CD4-positive, alpha-beta T cell treated with Interleukin-2 at 100 ng/mL for 4 hours (primary cell): ENCODE results near the gene HERPUD1.
"Not testable (repeated sequence)": the region's sequence is repeated elsewhere in the genome, so short reads cannot be mapped to it uniquely, and the experiment has no call there.

Experiments used
- DNase-seq: peaks from one replicate; pipeline ENCODE4 v3.0.0-alpha.2; 2020; ENCODE audit warnings: low spot score

HERPUD1 gene, protein sequence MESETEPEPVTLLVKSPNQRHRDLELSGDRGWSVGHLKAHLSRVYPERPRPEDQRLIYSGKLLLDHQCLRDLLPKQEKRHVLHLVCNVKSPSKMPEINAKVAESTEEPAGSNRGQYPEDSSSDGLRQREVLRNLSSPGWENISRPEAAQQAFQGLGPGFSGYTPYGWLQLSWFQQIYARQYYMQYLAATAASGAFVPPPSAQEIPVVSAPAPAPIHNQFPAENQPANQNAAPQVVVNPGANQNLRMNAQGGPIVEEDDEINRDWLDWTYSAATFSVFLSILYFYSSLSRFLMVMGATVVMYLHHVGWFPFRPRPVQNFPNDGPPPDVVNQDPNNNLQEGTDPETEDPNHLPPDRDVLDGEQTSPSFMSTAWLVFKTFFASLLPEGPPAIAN

DNA sequence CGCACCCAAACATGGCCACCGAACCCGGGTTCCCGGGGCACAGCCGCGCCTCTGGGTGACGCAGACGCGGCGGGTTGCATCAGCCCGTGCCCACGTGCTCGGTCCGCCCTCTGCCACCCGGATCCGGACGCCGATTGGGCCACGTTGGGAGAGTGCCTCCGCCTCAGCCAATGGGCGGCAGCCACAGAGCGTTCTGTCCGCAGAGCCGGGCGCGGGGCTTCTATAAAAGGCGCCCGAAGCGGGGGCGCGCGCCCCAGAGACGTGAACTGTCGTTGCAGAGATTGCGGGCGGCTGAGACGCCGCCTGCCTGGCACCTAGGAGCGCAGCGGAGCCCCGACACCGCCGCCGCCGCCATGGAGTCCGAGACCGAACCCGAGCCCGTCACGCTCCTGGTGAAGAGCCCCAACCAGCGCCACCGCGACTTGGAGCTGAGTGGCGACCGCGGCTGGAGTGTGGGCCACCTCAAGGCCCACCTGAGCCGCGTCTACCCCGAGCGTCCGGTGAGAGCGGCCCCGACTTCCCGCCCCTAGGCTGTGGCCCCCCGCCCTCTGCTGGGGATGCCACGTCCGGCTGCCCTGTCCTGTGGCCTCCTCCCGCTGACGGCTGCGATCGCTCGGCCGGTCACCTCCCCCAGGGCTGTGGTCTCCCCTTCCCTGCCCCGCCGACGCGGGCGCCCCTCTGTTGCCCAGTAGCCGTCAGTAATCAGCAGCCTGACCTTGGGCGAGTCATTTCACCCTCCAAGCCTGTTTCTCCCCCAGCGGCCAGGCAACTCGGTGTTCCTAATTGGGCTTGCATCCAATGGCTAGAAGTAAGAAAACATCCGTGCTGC lies at the start of gene HERPUD1:
TSS of gene HERPUD1 (plus strand) at position 251 of the 829 bp plus-strand sequence. CDS start at position 354, 103 bp downstream.
- peak; percentile 99 for DNase-seq

DNA sequence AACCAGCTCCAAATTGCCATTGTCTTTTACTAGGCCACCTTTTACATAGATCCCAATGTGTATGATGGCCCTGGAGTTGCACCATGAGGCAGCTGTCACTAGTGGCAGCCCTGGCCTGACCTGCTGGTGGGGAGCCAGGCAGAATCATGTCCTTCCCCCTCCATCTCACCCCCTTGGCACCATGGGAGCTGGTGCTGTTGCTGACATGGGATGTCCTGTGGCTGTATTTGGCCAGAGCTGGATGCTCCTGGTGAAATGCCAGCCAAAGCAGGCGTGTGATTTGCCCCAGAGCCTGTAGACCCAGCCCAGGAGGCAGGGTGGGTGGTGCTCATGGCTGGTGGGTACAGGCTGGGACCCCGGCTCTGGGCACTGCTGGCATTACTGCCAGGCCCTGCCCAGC lies 48.4 kb upstream of the HERPUD1 start:
- no peak for DNase-seq

DNA sequence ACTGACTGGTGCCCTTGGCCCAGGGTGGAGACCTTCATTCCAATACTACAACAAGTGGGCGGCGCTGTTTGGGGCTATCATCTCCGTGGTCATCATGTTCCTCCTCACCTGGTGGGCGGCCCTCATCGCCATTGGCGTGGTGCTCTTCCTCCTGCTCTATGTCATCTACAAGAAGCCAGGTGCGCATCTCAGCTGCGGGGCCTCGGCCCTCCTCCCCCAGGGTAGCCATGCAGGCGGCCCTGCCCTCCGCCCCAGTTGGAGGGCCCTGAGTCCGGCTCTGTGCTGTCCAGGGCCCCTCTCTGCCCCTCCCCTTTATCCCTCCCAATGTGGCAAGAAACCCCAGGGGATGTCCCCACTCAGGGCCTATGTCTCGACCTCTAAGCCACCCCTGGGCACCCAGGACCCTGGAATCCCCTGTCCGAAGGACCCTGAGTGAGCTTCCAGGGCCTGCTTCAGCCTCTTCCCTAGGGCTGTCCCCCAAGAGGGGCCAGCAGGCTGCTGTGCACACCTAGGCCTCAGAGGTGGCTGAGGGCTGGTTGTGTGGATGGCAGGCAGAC lies 47.8 kb upstream of the HERPUD1 start:
- DNase-seq = no peak

DNA sequence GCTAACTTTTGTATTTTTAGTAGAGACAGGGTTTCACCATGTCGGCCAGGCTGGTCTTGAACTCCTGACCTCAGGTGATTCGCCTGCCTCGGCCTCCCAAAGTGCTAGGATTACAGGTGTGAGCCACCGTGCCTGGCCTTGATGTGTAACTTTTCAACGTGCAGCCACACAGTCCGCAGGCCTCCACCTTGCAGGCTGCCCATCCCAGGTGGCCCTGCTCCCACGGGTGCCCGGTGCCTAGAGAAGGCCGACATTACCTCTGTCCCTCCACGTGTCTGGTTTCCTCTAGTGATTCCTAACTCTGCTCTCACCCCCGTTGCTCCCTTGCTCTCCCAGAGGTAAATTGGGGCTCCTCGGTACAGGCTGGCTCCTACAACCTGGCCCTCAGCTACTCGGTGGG lies 47.0 kb upstream of the HERPUD1 start:
- not testable (repeated sequence) for DNase-seq

DNA sequence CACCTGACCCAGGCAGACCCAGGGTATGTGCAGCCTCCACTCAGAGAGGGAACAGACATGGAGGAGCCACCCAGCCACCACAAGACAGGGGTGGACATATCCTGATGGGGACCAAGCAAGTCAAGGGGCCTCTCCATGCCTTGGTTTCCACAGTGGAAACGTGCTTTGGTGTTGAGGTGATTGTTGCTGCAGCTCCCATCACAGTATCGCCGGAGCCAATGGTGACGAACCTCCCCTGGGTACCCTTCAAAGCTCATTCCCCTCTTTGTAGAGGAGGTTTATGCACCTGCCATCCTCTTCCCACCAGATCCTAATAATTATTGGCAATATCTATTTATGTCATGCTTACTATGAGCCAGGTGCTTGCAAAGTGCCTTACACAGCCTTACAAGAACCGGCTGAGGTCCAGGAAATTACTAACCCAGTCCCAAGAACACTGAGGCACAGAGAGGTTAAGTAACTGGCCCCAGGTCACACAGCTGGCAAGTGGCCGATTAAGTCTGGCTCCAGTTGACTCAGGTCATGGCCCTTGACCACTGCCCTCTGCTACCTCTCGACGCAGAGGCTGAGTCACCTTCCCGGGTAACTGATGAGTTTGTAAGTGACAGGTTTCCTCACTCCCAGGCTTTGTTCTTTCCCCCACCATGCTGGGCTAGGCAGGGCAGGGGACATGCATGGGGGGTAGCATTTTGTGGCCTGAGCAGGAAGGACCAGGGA lies 46.3 kb upstream of the HERPUD1 start:
- DNase-seq = no peak

DNA sequence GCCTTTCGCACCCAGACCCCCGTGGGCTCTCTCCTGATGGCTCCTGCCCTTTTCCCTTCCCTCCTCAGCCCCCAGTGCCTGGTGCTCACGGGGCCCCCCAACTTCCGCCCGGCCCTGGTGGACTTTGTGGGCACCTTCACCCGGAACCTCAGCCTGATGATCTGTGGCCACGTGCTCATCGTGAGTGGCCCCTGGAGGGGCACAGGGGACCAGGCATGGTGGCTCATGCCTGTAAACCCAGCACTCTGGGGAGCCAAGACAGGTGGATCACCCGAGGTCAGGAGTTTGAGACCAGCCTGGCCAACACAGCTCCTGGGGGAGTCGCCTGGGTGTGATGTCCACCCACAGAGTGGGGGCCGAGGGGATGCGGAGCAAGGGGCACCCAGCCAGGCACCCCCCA lies 45.6 kb upstream of the HERPUD1 start:
- DNase-seq = no peak

DNA sequence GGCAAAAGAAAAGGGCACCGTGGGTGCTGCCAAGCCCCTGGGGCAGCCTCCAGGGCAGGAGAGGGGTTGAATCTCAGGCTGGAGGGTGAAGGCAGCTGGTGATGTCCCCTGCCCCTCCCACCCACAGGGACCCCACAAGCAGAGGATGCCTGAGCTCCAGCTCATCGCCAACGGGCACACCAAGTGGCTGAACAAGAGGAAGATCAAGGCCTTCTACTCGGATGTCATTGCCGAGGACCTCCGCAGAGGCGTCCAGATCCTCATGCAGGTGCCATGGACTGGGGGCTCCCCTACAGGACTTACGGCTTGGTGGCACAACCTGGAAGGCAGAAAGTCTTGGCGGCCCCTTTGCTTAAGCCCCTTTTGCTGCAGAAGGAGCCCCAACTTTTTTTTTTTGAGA lies 45.1 kb upstream of the HERPUD1 start:
- DNase-seq = no peak

DNA sequence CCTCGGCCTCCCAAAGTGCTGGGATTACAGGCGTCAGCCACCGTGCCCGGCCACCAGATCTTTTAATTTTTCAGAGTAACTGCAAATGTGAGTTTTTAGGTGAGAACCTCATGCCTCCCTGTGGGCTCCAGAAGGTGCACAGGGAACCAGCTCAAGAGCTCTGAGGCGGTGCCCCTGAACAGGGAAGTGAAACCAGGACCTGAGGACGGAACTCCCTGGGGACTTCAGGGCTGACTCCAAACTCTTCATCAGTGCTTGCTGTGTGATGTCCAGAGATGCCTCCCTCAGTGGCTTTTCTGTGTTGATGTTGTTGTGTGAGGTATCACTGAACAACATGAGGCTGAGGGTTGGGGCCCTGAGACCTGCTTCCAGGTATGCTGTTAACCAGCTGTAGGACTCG lies 43.1 kb upstream of the HERPUD1 start:
- no peak for DNase-seq

DNA sequence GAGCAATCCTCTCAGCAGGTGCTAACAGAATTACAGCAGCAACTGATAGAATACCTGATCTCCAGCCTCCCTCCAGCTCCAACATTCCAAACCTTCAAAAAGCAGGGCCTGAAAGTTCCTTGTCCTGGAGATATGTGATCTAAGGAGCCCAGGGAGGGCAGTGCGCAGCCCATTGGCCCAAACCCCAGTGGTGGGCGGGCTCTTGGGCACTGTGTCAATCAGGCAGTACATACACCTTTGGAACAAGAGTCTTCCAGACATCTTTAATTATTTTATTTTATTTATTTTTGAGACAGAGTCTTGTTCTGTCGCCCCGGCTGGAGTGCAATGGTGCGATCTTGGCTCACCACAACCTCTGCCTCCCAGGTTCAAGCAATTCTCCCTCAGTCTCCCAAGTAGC lies 42.7 kb upstream of the HERPUD1 start:
- DNase-seq = no peak

DNA sequence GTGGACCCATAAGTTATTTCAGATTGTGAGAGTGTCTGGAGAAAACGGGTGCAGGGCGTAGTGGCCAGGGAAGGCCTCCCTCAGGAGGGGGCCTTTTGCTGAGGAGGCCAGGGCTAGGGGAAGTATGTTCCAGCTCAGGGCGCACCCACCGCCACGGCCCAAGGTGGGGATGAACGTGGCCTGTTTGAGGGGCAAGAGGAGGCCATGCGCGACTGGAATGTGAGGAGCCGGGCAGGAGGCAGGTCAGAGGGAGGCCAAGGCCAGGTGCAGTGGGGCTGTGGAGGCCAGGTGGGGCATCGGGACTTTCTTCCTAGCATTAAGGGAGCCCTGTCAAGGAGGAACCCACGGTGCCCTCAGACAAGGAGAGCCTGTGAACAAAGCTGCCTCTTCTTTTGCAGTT lies 40.3 kb upstream of the HERPUD1 start:
- DNase-seq = no peak

DNA sequence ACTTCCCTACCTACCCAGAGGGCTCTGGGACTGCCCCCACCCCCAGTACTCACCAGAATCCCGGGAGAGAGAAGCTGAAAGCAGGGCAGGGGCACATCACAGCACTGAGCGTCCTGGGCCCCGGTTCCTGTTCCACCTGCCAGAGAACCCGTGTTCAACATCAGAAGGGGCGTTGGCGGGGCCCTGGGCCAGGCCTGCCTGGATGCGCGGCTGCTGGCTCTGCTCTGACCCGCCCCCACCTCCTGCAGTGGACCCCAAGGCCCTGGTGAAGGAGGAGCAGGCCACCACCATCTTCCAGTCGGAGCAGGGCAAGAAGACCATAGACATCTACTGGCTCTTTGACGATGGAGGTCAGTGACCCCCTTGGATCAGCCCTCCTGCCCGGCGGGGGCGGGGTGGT lies 39.2 kb upstream of the HERPUD1 start:
- no peak for DNase-seq

DNA sequence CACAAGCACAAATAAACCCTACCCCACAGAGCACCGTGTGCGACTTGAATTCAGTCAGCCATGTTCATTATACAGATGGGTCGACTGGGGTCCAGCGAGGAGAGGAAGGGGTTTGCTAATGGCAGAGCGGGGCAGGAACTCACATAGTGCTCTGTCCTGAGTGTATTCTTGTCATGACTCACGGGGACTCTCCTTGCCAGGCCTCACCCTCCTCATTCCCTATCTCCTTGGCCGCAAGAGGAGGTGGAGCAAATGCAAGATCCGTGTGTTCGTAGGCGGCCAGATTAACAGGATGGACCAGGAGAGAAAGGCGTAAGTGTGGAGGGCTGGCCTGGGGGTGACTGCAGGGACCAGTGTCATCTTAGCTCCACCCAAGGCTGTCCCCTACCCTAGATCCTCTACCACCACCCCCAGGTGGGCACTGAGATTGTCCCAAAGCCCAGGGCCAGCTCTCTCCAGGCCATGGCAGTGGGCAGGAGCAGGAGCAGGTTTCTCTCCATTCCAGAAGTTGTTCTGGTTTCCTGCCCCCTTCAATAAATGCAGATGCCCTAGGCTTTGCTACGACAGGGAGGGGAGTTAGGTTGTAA lies 37.5 kb upstream of the HERPUD1 start:
- DNase-seq = no peak

DNA sequence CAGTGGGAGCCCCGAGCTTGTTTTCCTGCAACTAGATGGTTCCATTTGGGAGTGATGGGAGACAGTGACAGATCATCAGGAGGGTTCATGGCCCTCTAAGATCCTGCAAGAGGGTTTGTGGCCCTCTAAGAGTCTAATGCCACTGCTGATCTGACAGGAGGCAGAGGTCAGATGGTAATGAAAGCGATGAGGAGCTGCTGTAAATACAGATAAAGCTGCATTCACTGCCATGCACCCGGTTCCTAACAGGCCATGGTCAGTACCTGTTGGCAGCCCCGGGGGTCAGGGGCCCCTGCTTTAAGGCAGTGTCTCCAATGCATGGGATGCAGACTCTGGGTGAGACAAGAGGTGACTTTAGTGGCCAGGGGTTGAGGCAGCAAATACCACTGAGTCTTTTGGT lies 36.1 kb upstream of the HERPUD1 start:
- no peak for DNase-seq

DNA sequence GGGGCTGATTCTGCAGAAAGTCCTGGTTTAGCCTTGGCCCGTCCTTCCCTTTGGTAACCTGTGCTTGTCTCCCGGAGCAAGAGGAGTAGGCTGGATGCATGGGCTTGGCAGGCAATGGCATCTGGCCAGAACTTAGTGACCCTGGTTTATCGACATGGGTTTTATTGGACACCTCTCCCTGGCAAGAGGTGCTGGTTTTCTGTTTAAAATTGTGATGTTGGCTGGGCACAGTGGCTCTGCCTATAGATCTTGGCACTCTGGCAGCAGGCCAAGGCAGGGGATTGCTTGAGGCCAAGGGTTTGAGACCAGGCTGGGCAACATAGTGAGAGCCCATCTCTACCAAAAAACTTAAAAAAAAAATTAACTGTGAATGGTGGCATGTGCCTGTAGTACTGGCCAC lies 35.7 kb upstream of the HERPUD1 start:
- DNase-seq = no peak

DNA sequence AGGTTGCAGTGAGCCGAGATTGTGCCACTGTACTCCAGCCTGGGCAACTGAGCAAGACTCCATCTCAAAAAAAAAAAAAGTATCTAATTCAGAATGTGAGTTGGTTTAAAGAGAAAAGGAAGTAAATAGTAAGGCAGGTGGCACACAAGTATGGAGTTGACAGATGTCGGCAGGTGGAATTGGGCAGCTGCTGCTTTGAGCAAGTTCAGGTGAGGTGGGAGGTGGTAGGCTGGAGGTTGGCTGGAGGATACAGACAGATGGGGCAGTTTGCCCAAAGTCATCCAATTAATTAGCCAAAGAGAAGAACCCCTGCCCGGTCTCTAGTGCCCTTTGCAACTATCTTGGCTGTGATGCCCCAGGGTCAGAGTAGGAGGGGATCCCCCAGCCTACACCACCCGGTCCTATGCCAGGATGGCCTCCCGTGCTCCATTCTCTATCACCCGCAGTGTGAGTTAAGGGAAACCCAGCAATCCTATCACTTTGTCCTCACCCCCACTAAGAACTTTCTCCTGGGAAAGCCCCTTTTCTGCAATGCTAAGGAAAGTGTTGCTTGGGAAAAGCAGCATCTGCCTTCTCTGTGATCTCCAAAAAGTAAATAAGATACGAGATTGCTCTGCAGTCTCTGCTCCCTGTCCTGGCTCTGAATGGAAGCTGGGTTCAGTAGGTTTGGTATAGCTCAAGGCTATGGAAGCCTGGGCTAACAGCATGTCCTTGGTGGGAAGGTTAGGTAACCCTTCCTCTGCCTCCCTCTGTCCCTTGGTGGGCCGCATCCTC lies 34.7 kb upstream of the HERPUD1 start:
- DNase-seq = no peak

DNA sequence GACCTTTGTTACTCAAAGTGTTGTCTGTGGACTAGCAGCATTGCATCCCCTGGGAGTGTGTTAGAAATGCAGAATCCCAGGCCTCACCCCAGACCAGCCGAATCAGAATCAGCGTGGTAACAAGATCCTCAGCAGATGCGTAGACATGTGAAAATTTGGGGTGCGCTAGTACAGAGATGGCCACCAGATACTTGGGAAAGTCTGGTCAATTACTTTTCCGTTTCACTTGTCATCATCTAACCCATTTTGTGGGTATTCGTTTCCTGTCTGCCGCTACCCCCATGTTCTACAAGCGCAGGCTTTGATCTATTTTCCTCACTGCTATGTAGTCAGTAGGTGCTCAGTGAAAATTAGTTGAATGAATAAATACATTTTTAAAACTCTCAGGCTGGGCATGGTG lies 33.1 kb upstream of the HERPUD1 start:
- DNase-seq = no peak

DNA sequence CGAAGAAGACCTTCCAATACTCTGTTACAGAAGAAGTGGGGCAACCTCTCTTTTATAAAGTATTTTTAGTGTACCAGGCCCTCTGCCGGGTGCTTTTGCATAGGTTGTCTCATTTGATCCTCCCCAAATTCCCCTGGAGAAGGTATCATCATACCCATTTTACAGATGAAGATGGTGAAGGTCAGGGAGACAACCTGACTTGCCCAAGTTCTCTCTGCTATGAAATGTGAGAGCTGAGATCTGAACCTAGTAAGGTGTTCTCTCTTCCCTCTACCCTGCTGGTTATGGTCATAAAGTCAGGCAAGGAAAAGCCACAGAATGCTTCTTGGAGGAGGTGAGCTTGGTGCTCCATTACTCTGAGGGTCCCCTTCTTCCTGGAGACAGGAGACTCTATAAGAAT lies 28.1 kb upstream of the HERPUD1 start:
- DNase-seq = no peak

DNA sequence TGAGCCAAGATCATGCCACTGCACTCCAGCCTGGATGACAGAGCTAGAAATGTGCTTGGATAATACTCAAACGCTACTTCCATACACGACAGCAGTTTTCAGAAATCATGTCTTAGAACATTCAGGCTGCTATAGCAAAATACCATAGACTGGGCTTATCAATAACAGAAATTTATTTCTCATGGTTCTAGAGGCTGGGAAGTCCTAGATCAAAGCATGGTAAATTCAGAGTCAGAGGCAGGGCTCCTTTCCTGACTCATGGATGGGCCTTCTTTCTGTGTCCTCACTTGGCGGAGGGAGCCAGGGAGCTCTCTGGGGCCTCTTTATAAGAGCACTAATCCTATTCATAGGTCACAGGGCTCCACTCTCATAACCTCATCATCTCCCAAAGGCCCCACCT lies 24.5 kb upstream of the HERPUD1 start:
- DNase-seq = no peak

DNA sequence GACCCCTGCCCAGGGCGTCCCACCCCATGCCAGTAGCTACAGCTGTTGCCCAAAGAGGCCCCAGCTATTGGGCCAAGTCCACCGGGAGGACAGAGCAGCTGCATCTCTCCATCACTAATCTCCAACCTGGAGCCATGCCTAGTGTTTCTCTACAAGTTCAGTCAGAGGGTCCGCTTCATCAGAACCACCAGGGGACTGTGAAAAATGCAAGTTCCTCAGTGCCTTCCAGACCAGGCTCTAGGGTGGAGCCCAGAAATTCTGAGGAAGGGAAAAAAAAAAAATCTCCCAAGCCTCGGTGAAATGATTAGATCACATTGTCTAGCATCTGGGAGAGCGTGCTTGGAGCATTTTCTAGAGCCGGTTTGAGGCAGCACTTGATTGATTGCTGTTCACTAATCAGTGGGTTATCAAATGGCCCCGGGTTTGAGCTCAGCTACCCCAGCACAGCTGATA lies 22.4 kb upstream of the HERPUD1 start:
- no peak for DNase-seq

DNA sequence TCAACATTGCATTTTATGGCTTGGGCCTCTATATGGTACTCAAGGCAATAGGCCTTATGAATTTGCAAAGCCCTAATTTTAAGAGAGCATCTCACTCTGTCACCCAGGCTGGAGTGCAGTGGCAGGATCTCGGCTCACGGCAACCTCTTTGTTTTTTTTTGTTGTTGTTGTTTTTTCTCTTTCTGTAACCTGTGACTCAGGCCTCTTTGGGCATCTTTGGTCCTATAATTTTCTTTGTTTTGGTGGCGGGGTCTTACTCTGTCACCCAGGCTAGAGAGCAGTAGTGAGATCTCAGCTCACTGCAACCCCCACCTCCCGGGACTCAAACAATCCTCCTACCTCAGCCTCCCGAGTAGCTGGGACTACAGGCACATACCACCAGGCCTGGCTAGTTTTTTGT lies 21.8 kb upstream of the HERPUD1 start:
- DNase-seq = no peak
